ENCODE results near the gene EBP. TPM values are rescaled to one million over a fixed set of nuclear protein-coding genes. Genes with fewer than 3 reads are reported as not detected.
A peak's percentile ranks its signal among the peaks of the same experiment; 100 is the strongest.

EBP gene
- total RNA-seq, 1 donor from 2014 or later, result 55.2 TPM

GRCh38 chrX:48474581-48474980 is 47.0 kb upstream of the EBP start:
- Histone ChIP-seq H3K4me3 (no peak overlapping the region), H3K27ac (no peak overlapping the region), H3K9me3 (no peaks in the 10 kb centered on the region), H3K4me1 (peaks cover 8% of the 10 kb centered on the region), H3K36me3 (no peaks in the 10 kb centered on the region), H3K27me3 (no peaks in the 10 kb centered on the region)
- no peak for DNase-seq (ENCODE audit: extremely low spot score in 2 of 2)
- intact Hi-C loops (cut with DNase I), result no loop called here
- TF ChIP-seq CTCF (IDR thresholded peaks at IDR 0.05) (no peak), POLR2A (IDR thresholded peaks at IDR 0.05) (no peak), POLR2AphosphoS5 (IDR thresholded peaks at IDR 0.05; ENCODE audit: insufficient read depth in 1 of 2, low read depth in 1 of 2) (no peak)

GRCh38 chrX:48475296-48475695 is 46.3 kb upstream of the EBP start:
- Histone ChIP-seq H3K27ac (peak overlapping the region; percentile 80), H3K4me1 (peaks cover 8% of the 10 kb centered on the region), H3K9me3 (no peaks in the 10 kb centered on the region), H3K4me3 (peak overlapping the region; percentile 70), H3K36me3 (no peaks in the 10 kb centered on the region), H3K27me3 (no peaks in the 10 kb centered on the region)
- no peak for TF ChIP-seq POLR2AphosphoS5 (IDR thresholded peaks at IDR 0.05; ENCODE audit: insufficient read depth in 1 of 2, low read depth in 1 of 2)
- TF ChIP-seq POLR2A (IDR thresholded peaks at IDR 0.05), result no peak
- TF ChIP-seq CTCF (IDR thresholded peaks at IDR 0.05), result no peak
- intact Hi-C loops (cut with DNase I), result no loop called here
- DNase-seq (ENCODE audit: extremely low spot score in 2 of 2), result no peak

GRCh38 chrX:48475774-48476577 is 45.6 kb upstream of the EBP start, which contains the start of gene FTSJ1:
Gene FTSJ1 (plus strand): TSS chrX:48476199. CDS start chrX:48478048, 1,849 bp downstream.
- intact Hi-C loops (cut with DNase I), result no loop called here
- Histone ChIP-seq H3K9me3 (no peaks in the 10 kb centered on the region), H3K4me1 (peaks cover 8% of the 10 kb centered on the region), H3K27ac (peak within 1 kb of the TSS; percentile 80), H3K4me3 (peak within 1 kb of the TSS; percentile 70), H3K36me3 (no peaks in the 10 kb centered on the region), H3K27me3 (no peaks in the 10 kb centered on the region)
- DNase-seq (ENCODE audit: extremely low spot score in 2 of 2), result peak in 1 of 2 donors; percentile 91
- TF ChIP-seq POLR2A (IDR thresholded peaks at IDR 0.05), result no peak
- TF ChIP-seq CTCF (IDR thresholded peaks at IDR 0.05), result no peak
- TF ChIP-seq POLR2AphosphoS5 (IDR thresholded peaks at IDR 0.05; ENCODE audit: insufficient read depth in 1 of 2, low read depth in 1 of 2), result peak; percentile 81 to 86

- DNase-seq (ENCODE audit: extremely low spot score in 2 of 2), result no peak
- H3K4me1 ChIP-seq, result peaks cover 8% of the 10 kb centered on the region
- H3K4me3 ChIP-seq, result peak overlapping the region; percentile 70
- intact Hi-C loops (cut with DNase I), result no loop called here
- H3K9me3 ChIP-seq, result no peaks in the 10 kb centered on the region
- TF ChIP-seq POLR2AphosphoS5 (IDR thresholded peaks at IDR 0.05; ENCODE audit: insufficient read depth in 1 of 2, low read depth in 1 of 2) (no peak), CTCF (IDR thresholded peaks at IDR 0.05) (no peak), POLR2A (IDR thresholded peaks at IDR 0.05) (no peak)
- H3K36me3 ChIP-seq, result no peaks in the 10 kb centered on the region
- no peaks in the 10 kb centered on the region for H3K27me3 ChIP-seq
- H3K27ac ChIP-seq, result peak overlapping the region; percentile 80
Observed at GRCh38 chrX:48476919-48477318, 44.7 kb upstream of the EBP start.
